UCSD-AML1 (cell line): ENCODE data around the gene TMEM165.

Experiments used
- DNase-seq: peaks from one replicate; lab custom pipeline; 2025; ENCODE audit not compliant: unreplicated experiment; lab: John Stamatoyannopoulos, UW

TMEM165 gene

DNA sequence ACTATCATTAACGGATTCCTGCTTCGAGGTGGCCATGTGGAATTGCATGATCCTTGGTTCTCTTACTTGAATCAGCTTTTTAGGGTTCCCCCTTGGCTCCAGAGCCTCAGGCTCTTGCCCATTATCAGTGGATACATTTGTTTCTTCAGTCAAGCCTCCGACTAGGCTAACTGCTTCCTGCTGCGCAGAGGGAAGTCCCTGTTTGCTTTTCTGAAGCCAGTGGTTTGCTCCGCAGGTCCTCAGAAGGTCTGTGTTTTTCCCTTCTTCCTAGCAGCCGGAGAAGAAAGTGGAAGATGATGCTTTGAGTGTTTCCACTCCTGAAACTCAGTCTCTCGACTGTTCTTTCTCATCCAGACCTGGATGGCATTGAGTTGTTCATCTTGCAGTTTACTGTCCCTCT, 29.1 kb upstream of the TMEM165 start:
- no peak for DNase-seq

DNA sequence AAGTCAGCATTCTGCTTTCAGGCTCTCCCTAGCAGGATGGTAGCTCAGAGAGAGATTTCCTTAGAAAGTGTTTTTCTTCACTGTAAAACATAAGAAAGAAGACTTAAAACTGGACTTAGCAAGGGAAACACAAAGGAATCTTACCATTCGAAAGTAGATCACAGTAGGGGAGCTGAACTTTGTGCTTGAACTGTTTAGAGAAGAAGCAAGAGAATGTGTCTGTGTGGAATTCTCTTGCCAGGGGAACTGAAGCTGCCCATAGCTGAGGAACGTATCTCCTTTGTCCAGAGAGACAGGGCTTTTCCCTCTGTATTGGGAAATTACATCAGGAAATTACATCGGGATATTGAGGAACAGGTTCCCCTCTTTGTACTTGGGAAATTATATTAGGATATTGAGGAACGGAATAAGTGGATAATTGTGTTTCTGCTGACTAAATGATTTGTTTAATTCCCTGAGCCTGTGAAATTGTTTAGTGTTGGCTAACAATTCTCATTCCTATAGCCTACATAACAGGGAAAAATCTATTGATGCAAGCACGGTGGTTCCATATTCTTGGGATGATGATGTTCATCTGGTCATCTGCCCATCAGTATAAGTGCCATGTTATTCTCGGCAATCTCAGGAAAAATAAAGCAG, 28.6 kb upstream of the TMEM165 start:
- DNase-seq = no peak

DNA sequence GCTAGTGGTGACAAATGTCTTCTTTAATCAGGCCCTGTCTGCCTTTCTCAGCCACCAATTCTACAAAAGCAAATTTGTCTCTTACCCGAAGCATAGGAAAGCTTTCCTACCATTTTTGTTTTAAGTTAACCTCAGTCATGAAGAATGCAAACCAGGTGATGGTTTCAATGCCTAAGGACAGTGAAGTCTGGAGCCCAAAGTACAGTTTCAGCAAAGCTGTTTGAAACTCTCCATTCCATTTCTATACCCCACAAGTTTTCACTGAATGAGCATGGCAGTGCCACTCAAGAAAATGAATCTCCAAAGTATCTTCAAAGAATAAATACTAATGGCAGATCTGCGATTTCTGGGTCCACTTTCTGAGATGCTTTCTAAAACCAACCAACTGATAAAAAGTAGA, 25.8 kb upstream of the TMEM165 start:
- no peak for DNase-seq

DNA sequence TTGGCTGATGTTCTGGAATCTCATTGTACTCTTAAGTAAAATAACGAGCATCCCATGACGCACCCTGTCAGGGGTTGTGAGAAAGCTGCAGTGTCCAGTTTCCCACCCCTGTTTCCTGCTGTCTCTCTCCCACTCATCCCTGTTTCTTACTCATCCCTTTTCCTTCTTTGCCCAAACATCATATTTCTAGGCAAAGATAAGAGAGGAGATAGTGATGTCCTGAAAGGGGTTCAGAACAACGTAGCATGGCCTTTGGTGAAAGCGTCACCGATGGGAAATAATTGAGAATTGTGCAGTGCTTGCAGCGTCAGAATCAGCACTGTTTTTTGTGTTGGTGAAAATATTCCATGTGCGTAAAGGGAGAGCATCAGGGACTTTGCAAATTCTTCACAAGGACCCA, 23.5 kb upstream of the TMEM165 start:
- no peak for DNase-seq

DNA sequence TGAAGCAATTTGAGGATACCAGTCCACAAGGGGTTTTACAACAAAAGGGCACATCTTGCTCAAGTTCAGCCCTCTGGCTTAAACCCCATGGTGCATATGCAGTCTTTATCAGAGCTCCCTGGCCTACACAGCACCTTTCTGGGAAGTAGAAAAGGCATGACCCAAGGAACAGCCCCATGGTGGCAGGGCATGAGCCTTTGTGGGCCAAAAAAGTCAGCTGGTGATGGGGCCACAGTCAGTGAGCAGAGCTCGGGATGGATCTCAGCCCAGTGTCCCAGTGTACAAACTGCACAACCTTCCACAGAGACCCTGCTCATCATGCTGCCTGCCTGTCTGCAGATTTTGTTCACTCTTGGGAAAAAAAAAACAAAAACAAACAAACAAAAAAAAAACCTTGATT, 22.3 kb upstream of the TMEM165 start:
- DNase-seq = no peak

DNA sequence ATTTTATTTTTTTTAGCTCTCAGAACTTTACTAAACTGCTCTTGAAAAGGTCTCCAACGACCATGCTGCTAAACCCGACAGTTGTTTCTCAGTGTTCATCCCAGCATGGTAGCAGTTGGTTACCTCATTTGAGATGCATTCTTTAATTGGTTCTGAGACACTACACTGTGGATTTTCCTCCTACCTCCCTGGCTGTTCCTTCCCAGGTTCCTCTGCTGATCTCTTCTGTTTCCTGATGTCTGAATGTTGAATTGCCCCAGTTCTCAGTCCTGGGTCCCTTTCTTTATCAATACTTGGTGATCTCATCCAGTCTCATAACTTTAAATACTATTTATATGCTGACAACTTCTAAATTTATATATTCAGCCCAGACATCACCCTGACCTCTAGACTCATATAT, 19.1 kb upstream of the TMEM165 start:
- no peak for DNase-seq

DNA sequence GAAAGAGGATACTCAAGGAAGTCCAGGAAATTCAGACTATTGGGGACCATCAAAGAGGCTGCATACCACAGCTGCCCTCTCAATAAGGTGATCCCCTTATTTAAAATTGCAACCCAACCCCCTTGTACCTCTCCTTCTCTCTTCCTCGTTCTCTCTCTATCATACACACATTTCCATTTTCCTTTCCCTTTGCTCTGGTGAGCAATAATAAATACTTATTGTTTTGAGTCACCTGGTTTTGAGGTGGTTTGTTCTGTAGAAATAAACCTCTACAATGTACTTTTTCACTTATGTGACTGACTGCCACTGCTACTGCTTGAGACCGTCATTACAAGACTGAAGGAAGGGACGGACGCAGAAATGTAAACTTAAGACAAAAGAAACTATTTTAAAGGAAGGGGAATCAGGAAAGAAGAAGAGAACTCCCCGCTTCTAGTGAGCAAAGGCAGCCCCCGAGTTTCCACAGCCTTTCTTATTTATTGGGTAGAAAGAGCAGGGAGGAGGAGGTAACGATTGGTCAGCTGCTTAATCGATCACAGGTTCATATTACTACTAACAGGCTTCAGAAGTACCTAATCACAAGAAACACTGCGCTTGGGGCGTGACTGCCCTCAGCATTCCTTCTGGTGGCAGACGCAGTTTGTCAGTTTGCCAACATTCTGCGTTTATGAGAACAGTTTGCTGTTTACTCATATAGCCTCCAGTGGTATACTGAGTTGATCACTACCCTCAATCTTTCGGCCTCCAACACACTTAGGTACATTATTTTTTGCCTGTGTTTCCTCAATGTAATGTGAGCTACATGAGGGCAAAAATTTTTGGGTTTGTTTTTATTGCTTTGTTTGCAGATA, 16.9 kb upstream of the TMEM165 start:
- DNase-seq = no peak

DNA sequence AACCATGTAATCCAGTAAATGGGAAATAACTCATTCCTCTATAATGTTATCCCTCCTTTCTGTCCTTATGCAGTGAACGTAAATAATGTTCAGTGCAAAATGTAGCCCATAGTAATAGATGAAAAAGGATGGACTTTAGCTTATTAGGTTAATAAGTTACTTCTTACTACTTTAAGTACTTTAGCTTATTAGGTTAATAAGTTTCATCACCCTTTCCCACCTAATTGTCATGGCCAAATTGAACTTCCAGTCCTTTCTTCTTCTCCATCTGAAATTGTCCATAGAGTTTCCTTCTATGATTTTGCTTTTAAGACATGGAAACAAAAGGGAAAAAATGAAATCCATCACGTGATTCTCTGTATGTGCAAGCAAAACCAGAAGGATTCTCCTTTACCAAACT, 15.2 kb upstream of the TMEM165 start:
- no peak for DNase-seq

DNA sequence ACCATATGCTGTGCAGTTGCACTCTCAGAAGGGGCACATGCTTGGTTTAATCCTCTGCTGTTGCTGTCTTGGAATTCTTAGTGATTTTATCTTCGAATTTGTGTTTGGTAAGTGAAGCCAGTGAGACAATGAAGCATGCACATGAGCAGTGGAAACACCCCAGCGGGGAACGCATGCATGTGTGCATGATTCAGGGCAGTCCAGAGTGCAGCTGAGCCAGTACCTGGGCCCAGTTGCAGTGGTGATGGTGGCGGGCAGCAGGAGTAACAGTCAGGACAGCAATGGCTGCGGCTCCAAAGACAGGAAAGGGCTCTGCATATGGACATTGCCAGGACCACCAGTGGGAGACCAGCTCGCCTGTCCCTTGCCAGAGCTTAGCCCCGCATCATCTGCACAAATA, 14.3 kb upstream of the TMEM165 start:
- no peak for DNase-seq

DNA sequence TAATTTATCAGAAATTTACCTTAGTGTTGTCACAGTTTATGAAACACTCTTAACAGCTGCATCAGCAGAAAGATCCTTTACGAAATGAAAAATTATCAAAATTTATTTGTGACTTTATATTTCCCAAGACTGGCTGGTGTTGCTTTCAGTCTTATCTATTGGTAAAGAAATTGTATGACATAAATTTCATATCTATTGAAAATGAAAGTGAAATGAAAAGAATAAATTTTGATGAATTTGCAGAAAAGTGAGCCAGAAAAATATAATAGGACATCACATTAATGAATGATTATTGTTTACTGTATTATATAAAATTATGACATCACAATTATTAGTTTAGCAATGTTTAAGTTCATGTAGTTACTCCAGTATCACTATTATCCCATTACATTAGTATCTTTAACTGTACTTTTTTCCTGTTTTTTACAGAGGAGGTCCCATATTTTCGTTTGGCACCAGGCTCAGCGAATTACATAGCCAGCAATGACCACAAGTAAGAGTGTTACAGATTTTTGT, 13.2 kb upstream of the TMEM165 start:
- DNase-seq = no peak

DNA sequence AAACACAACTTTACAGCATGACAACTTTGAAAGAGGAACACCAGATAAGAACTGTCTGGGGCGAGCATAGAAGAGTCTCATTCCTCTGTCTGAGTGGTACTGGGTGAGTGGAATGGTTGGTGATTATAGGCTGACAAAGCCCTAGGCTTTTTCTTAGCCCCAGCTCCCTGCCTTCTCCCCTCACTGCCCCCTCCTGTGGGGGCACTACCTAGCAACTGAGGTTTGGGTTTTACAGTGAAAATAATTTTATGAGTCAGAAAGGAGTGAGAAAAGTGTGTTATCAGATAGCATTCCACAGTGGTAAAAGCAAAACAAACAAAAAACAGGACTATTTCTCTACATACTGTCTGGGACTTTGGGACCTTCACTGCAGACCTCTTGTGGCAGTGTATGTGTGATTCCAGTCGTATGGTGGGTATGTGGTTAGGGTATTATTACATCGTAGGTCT, 10.5 kb upstream of the TMEM165 start:
- DNase-seq = no peak

DNA sequence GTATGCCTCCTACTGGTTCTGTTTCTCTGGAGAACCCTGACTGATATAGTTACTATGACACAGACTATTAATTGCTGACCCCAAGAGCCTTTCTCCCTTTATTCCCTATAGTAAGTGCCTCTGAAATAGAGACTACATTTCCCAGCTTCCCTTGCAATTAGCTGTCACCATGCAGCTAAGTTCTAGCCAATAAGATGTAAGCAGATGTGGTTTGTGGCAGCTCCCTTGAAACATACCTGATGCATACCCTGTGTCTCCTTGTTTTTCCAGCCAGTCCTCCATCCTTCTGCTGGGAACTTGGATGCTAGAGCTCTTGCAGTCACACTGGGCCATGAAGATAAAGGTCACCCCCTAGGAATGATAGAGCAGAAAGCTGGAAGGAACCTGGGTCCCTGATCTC, 9.7 kb upstream of the TMEM165 start:
- DNase-seq = no peak

DNA sequence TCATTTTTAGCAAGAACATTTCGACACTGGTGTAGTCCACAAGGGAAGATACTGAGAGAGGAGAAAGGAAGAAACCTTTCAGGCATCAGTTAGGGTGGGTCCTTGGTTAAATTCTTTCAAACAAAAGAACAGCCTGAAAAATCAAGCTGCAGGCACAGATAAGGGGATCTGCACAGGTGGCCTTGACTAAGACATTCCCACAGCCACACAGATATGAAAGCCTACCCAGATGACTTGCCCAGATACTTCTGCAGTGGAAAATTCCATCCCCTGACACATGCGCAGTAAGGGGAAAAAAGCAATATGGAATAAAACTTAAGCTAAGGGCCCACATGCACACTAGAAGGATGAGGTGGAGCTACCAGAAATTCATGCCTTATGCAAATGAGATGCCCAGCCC, 8.9 kb upstream of the TMEM165 start:
- no peak for DNase-seq

DNA sequence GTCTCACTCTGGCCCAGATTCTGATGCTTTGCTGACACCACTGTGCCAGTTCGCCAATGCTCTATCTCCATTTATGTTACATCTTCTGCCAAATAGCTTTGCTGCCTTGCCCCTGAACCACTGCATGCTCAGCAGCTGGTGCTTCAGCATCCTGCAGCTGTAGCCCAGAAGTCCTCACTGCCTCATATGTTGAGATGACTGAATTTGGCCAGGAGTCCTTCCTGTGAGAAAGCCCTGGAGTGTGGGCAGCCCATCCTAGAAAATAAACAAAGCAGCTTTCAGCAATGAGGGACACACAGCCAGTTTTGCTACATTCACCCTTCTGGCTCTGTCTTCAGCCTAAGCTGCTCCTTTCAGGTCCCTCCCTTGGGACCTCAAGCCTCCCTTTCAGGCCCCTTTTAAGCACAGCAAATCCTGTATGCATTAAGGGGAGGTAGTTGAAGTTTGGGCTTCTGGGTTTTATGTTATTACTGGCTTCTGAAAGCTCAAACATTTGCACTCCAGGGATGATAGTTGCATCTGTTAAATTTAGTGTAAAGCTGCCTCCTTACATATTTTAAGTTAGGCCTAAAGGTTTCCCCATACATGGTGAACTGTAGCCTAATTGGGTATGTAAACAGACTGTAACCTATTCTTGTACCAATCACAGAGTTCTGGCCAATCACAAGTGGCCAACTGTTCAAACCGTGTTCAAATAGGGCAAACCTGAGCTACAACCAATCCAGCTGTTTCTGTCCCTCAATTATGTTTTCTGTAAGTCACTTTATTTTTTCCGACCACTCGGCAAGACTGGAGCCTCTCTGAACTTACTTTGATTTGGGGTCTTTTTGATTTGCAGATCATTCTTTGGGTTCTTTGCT, 2.1 kb upstream of the TMEM165 start:
- no peak for DNase-seq

DNA sequence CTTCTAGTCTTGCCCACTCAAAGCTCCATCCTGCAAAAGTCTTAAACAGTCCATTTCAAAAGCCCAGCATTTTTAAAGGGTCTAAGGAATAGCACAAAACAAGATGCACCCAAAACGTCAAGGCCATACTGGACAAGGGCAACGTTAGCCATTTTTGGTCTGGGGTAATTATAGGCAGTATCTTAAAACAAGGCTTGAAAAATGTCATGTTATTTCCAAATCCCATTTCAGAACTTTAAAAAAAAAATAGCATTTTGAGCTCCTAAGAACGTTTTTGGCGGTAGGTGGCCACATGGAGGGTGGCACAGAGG, 584 bp upstream of the TMEM165 start:
- no peak for DNase-seq

DNA sequence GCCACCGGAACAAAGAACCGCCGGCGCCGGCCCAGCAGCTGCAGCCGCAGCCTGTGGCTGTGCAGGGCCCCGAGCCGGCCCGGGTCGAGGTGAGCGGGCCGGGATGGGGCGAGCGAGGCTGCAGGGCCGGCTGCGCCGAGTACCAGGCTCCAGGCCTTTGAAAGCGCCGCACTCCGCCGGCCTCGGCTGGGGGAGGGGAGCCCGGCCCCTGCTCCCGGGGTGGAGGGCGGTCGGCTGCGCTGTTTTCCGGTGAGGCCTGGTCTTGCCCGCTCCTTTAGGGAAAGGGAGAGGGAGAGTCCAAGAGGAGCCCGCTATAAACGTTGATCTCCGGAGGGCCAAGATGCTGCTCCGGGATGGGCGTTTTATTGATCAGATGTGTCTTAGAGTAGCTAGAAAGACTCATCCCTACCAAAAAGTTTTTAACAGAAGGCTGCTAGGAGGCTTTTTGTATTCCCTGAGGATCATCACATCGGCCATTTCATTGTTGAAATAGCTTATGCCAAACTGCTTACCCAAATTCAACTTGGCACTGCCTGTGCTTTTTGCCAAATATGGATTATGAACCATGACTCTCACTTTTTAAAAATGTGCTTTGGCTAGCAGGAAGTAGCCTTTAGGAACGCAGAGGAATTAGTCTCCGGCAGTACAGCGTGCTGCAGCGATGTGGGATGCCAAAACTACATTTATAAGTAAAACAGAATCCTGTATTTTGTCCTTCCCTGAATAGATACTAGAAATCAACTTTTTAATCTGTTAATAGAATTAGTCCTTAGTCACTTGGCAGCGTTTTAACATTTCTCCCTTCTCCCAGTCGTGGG, 760 bp downstream of the TMEM165 start:
- DNase-seq = peak; percentile 46

DNA sequence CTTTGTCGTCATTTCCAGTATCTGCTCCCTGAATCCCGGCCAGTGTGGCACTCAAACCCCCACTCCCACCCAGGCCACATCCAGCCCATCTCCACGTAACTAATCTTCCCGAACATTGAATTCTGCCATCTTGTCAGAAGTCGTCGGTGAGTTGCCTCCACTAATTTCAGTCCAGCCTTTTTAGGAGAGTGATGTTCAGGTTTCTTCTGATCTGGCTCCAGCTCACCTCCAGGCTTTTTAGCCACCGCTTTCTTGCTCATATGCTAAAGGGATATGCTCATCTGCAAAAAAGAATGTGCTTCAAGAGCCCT, 1.3 kb downstream of the TMEM165 start:
- no peak for DNase-seq

DNA sequence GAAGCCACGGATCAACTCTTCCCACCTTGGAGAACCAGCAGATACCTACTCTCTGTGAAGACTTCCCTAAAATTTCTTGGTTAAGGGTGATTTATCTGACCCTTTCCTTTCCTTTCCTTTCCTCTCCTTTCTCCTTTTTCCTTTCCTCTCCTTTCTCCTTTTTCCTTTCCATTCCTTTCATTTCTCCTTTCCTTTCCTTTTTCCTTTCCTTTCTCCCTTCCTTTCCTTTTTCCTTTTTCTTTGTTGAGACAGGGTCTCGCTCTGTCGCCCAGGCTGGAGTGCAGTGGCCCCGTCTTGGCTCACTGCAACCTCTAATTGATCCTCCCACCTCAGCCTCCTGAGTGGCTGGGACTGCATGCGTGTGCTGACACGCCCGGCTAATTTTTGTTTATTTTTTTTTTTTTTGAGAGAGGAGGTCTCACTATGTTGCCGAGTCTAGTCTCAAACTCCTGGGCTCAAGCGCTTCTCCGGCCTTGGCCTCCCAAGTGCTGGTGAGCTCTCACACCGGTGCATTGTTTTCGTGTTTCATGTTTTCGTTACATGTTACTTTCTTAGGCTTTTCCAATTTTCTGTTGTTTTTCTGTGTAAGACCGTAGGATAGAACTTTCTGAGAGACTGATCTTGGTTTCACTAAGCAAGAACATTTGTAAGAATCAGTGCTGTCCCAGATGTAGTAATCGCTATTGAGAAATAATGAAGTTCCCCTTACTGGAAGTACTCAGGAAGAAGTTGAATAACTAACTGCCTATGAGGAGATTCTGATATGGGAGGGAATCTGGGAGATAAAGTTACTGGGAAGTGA, 2.0 kb downstream of the TMEM165 start:
- DNase-seq = no peak

DNA sequence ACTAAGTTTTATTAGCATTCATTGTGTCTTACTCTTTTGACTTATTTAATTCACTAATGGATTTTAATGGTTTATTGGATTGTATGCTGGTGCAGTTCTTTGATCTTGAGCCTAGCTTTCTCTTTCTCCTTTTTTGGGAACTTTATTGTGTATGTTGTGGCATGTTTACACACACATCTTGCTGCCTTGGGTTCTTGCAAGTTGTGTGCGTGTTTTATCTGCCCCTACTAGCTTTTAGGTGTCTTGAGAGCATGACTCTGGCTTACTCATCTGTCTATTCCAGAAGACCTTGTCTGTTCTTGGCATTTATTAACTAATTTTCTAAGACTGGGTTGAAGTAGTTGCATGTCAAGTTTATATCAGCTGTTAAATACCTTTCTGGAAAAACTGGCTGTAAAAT, 2.7 kb downstream of the TMEM165 start:
- DNase-seq = no peak

DNA sequence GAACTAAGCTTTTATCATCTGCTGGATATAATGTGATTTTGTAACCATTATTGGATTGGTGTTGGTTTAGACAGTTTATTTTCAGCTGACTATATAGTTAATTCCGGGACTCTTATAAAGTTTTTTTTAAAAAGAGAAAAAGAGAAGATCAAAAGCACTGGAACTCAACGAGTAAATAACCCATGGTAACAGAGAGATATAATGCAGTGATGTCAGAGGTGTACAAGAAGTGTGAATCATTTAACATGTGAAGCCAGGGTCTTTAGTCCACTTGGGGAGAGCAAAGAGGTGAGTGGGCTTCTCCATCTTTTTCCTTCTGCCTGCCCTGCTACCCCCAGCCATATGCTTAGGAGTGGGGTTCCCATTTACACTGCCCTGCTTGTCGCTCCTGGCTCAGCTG, 3.2 kb downstream of the TMEM165 start:
- no peak for DNase-seq
